Dermis microvascular lymphatic vessel endothelial cell (primary cell): ENCODE results near the gene RBM19. TPM values are rescaled to one million over a fixed set of nuclear protein-coding genes. Genes with fewer than 3 reads are reported as not detected.
A peak's percentile ranks its signal among the peaks of the same experiment; 100 is the strongest.
"Not testable (repeated sequence)": the region's sequence is repeated elsewhere in the genome, so short reads cannot be mapped to it uniquely, and the experiment has no call there.

Experiments used
- DNase-seq, 2 donors: peaks; one replicate each; pipeline versions ENCODE4 v3.0.0 to v3.0.0-alpha.2; 2010; ENCODE audit warnings: low read depth in 2 of 2
- total RNA-seq: library from RNA; depleted of rRNA; stranded (reverse); fragments of >200 nt; gene quantifications from 2 replicates; pipeline ENCODE4 v1.2.1, GENCODE V29; 2014

Gene RBM19, protein sequence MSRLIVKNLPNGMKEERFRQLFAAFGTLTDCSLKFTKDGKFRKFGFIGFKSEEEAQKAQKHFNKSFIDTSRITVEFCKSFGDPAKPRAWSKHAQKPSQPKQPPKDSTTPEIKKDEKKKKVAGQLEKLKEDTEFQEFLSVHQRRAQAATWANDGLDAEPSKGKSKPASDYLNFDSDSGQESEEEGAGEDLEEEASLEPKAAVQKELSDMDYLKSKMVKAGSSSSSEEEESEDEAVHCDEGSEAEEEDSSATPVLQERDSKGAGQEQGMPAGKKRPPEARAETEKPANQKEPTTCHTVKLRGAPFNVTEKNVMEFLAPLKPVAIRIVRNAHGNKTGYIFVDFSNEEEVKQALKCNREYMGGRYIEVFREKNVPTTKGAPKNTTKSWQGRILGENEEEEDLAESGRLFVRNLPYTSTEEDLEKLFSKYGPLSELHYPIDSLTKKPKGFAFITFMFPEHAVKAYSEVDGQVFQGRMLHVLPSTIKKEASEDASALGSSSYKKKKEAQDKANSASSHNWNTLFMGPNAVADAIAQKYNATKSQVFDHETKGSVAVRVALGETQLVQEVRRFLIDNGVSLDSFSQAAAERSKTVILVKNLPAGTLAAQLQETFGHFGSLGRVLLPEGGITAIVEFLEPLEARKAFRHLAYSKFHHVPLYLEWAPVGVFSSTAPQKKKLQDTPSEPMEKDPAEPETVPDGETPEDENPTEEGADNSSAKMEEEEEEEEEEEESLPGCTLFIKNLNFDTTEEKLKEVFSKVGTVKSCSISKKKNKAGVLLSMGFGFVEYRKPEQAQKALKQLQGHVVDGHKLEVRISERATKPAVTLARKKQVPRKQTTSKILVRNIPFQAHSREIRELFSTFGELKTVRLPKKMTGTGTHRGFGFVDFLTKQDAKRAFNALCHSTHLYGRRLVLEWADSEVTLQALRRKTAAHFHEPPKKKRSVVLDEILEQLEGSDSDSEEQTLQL
- 12.1 and 16.2 TPM in 2 replicates for total RNA-seq

GRCh38 chr12:113965951-113966797, at the start of gene RBM19:
Gene RBM19 (minus strand): TSS chr12:113966325. CDS start chr12:113966227, 98 bp downstream.
- DNase-seq: peak; percentile 95 to 96

DNA sequence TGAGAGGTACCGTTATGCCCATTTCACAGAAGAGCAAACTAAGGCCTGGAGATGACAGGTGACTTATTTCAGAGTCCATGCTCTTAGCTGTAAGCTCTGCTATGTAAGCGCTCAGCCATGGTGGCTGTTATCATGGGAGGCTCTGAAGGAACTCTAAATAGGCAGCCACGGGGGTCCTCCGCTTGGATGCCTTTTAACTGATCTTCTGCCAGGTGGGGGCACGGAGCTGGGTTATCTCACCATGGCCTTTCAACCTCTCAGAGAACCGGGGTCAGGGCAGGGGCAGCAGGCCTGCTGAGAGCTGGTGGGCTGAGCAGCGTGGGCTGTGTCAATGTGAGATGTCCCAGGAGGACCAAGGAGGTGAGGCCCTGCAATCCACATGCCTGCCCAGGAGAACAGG, 49.7 kb upstream of the RBM19 start:
- DNase-seq: no peak

GRCh38 chr12:114013575-114014345, 47.6 kb upstream of the RBM19 start:
- DNase-seq: no peak

DNA sequence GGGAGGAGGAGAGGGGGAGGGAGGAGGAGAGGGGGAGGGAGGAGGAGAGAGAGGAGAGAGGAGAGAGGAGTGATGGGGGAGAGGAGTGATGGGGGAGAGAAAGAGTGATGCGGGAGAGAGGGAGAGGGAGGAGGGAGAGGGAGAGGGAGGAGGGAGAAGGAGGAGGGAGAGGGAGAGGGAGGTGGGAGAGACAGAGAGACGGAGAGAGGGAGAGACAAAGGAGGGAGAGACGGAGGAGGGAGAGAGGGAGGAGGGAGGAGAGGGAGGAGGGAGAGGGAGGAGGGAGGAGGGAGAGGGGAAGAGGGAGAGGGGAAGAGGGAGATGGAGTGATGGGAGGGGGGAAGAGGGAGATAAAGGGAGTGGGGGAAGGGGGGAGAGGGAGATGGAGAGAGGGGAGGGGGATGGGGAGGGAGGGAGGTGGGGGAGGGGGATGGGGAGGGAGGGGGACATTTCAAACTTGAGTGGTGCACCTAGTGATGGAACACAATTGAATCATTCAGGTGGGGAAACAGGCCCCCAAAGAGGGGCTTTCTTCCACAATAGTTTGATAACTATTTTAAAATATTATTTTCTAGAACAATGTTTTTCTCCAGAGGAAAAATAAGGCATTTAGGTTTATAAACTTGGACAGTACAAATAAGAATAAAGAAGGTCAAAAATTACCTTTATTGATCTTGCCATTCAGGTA, 46.8 kb upstream of the RBM19 start:
- DNase-seq: no peak

DNA sequence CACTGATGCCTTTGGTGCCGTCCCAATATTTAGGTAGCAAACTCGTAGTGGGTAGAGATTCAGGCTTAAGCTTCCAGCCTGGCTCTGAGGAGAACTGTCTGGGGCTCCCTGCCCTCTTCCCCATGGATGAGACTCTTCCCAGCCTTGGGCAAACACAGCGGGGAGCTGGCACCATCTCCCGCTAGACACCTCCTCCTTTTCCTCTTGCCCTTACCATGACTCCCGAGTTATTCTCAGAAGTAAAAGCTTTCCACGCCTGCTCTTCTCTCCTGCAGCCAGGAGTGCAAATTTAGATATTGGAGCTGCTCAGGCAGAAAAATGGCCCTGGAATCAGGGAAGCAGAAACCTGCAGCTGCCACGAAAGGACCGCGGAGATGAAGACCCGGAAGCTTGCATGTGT, 45.6 kb upstream of the RBM19 start:
- DNase-seq: no peak

GRCh38 chr12:114006482-114007425, 40.6 kb upstream of the RBM19 start:
- no peak for DNase-seq

DNA sequence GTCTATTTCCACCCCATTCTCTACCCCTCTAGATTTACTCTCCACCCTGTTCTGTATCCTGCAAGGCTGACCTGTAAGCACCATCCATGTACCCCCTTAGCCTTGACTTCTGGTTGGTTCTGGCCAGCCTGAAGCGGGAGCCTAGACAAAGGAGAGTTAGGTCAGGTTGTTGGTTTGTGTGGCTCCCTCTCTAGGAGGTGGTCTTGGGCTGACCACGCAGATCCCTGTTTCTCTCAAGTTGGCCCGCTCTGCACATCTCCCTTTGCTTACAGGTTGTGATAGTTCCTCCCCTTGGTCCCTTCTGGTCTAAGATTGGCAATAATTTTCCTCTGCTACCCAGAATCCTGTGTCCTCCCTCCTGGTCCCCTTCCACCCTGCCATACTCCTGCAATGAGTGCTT, 38.3 kb upstream of the RBM19 start:
- no peak for DNase-seq

GRCh38 chr12:114003286-114003685, 37.2 kb upstream of the RBM19 start:
- DNase-seq: no peak

- DNase-seq: no peak
Observed at GRCh38 chr12:114001511-114002340, 35.6 kb upstream of the RBM19 start.

DNA sequence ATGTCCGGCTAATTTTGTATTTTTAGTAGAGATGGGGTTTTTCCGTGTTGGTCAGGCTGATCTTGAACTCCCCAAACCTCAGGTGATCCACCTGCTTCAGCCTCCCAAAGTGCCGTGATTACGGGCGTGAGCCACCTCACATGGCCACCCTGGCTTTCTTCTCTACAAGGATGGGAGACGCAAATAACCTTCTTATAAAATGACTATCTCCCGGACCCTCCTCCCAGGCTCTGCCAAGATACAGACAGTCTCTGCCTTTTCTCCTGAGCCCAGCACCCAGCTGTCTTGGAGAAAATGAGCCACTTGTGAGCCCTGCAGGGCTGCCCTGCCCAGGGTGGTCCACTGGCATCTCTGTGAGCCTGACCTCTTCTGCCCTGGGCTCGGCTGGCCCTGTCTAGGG, 34.7 kb upstream of the RBM19 start:
- DNase-seq: no peak

DNA sequence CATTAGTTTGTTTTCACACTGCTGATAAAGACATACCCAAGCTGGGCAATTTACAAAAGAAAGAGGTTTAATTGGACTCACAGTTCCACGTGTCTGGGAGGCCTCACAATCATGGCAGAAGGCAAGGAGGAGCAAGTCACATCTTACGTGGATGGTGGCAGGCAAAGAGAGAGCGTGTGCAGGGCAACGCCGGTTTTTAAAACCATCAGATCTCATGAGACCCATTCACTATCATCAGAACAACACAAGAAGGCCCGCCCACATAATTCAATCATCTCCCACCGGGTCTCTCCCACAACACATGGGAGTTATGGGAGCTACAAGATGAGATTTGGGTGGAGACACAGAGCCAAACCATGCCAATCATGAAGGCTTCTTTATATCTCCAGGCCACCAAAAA, 34.1 kb upstream of the RBM19 start:
- DNase-seq: not testable (repeated sequence)

- no peak for DNase-seq
Observed at GRCh38 chr12:113997365-113997764, 31.2 kb upstream of the RBM19 start.

DNA sequence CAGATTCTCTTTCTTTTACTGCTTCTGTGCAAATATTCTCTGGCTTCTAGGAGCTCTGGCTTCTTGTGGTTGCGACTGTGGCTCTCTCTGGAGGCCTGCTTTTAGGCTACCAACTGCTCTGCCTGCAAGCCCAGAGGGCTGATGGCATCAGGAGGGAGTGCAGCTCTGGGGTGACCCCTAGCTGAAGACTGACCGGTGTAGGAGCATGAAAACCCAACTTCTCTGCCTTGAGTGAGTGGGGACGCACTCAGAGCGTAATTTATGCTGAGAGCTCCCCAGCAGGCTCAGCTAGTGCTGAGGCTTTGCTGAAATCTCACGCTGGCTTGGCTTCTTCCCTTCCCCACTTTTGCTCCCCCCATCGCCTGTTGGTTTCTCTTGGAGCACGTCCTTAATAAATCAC, 29.9 kb upstream of the RBM19 start:
- no peak for DNase-seq

- DNase-seq: no peak
Observed at GRCh38 chr12:113994051-113994450, 27.9 kb upstream of the RBM19 start.

DNA sequence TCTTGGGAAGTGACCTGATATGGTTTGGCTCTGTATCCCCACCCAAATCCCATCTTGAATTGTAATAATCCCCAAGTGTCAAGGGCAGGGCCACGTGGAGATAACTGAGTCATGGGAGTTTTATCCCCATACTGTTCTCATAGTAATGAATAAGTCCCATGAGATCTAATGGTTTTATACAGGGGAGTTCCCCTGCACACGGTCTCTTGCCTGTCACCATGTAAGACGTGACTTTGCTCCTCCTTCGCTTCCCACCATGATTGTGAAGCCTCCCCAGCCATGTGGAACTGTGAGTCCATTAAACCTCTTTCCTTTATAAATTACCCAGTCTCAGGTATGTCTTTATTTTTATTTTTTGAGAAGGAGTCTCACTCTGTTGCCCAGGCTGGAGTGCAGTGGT, 26.6 kb upstream of the RBM19 start:
- DNase-seq: not testable (repeated sequence)

DNA sequence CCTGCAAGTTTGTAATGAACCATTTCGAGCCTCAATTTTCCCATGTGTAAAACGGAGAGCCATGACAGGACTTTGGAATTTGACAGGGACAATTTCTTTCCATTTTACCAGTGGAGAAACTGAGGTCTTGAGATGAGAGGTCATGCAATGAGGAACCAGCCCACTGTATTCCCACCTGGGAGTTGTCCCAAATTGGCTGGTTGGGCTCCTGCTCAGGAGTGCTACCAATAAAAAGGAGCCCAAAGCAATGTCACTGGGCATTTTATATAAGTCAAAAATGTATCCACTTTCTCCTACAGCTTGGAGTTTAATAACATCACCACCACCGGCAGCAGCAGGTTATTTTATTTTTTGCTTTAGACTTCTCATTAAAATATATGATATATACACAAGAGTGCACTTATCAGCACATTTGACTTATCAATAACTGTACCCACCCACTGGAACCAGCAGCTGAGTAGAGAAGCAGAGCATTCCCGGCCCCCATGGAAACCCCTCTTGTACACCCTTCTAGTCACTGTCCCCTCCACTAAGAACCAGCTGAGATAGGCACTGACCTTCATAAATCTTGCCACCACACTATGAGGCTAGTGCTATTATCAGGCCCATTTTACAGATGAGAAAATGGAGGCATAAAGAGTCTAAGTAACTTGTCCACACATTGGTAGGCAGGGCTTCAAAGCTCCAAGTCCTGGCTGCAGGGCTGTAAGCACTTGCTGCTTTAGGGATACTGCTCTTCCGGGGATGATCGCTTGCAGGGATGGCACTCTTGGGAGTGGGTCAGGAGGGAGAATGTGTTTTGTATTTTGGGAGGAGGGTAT, 25.3 kb upstream of the RBM19 start:
- no peak for DNase-seq
